ENCODE measurements around the gene SCN4A.

SCN4A gene

DNA sequence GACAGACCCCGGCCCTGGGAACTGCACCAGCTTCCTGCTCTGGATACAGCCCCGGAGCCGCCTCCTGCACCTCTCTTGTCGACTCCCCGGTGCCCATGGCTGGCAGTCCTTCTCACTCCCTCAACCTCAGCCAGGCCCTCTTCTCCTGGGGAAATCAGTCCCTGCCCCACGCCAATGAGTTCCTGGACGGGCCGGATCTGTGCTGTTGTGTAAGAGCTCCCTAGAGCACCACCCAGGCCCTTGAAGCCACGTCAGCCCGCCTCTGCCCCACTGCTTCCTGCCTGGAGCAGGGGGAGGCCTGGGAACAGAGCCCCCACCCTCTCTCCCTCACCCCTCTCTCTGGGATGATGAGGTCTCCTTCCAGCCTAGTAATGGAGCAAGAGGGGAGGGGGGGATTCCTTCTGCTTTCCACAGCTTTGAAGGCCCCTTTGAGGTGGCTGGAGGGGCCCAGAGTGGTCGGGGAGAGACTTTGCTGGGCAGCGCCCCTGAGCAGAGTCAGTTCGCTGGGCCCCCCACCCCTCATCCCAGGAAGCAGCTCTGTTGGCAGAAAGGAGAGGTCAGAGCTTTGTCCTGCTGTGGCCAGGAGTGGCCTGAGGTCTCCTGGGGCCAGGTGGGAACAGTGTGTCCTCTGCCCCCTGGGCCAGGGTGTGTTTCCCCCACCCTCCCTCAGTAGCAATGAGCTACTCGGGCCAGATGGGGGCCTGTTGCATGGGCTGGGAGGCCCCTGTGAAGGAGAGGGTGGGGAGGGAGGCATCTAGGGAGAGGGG lies 29.2 kb upstream of the SCN4A start:
- no peak for DNase-seq

GRCh38 chr17:64001091-64001579 lies 28.4 kb upstream of the SCN4A start:
- no peak for DNase-seq

DNA sequence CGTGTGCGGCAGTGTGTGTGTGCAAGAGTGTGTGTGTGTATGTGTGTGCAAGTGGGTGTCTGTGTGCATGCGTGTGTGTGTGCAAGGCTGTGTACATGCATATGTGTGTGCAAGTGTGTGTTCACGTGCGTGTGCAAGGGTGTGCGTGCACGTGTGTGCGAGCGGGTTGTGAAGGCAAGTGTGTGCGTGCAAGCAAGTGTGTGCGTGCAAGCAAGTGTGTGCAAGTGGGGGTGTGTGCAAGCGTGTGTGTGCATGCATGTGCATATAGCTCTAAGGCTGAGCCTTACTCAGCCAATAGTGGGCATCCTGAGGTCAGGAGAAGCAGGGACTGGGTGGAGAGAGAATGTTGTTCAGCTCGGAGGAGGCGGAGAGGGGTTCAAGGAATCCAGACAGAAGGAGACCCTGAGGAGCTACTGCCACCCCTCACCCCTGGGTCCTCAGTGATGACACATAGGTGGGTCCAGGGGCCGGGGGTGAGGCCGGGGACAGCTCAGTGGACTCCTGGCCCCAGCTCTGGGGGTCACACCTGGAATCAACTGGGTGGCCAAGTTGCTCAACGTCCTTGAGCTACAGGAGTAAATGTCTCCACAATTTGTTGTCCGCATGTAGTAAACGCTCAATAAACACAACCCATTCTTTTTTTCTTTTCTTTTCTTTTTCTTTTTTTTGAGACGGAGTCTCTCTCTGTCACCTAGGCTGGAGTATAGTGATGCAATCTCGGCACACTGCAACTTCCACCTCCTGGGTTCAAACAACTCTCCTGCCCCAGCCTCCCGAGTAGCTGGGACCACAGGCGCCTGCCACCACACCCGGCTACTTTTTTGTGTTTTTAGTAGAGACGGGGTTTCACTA lies 27.2 kb upstream of the SCN4A start:
- DNase-seq: no peak

DNA sequence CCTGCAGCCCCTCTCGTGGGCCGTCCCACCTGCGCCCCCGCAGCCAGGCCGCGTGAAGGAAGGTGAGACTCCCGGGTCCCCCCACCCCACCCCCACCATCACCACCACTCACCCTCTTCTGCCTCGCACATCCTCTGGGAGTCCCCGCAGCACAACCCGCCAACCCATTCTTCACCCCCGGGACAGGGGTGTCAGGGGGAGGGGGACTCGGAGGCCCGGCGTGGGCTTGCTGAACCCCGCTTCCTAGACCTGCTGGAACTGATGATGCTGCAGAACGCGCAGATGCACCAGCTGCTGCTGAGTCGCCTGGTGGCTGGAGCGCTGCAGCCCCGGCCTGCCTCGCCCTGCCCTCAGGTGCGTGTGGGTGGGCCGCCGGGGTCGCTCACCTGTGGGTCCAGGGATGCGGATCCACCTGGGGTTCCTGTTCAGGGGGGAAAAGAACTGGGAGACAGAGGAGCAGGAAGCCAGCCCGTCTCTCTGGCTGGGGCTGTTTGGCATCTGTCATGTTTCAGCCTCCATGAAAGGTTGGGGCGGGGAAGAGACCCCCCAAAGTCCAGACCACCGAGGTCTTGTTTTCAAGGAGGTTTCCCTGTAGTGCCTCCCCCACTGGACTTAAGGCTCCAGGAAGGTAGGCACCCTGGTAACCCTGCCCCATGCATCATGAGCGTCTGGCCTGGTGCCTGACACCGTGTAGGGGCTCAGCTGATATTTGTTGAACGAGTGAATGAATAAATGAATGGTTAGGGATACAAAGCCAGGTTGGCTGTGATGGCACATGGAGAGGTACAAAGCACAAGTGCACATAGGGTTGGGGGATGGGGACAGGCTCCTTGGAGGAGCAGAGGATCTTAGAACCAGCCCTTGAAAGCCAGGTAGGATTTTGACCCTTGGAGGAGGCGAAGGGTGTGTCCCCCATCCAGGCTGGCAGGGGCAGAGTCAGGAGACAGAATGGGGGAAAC lies 26.3 kb upstream of the SCN4A start:
- no peak for DNase-seq

- DNase-seq: peak; percentile 68
Observed at GRCh38 chr17:63998050-63998720, 25.5 kb upstream of the SCN4A start, which contains the start of gene PRR29. TSS of gene PRR29 (plus strand) at chr17:63998351. CDS start at chr17:63998365, 14 bp downstream.

DNA sequence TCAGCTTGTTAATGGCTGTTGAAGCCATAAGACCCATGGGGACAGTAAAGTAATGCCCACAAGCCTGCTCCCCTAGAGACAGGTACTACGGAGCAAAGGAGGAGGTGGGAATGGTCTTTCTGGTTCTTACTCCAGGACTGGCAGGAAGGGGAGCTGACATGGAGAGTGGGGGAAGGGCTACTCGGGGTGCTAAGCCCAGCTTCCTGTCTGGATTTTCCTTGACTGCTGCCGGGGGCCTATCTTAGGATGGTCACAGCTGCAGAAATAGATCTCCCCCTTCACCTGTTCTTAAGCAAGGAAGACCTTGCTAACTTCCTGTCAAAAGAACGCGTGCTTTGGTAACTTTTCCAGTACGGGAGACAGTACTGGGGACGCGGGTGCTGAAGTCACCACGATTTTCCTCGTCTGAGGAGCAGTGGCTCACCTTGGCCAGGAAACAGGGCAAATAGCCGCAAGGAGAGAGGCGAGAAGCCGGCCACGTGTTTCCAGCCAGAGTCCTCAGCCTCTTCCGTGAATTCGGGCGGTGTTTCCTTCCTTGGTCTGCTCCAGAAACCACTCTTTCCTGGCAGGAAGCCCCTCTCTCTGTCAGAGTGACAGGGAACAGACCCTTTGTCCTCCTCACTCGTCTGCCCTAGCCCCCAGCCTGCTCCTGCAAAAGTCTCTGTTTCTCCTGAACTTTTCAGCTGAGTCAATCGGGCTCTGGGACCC lies 24.8 kb upstream of the SCN4A start:
- DNase-seq: no peak

DNA sequence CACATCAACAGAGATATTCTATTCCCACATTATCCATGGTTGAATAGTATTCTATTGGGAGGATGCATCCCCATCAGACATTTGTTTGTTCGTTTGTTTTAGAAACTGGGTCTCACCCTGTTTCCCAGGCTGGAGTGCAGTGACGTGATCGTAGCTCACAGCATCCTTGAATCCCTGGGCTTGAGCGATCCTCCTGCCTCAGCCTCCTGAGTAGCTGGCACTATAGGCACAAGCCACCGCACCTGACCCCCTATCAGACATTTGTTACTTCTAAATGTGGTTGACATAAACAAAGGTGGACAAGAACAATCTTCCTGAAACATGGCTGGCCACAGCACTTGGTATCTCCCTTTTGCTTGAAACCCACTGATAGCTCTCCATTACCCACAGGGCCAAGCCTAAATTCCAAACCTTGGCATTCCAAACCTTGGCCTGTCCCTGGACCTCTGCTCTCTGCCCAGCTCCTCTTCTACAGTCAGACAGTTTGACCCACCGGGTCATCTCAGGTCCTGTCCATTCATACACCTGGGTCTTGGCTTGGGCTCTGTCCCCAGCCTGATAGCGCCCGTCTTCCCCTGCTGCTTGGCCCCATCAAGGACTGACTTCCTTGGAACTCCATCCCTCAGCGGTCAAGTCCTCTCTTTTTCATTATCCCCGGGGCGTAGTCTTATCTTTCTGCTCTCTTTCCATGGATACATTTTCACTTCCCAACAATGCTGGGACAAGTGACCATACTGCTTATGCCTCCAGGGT lies 23.9 kb upstream of the SCN4A start:
- no peak for DNase-seq

DNA sequence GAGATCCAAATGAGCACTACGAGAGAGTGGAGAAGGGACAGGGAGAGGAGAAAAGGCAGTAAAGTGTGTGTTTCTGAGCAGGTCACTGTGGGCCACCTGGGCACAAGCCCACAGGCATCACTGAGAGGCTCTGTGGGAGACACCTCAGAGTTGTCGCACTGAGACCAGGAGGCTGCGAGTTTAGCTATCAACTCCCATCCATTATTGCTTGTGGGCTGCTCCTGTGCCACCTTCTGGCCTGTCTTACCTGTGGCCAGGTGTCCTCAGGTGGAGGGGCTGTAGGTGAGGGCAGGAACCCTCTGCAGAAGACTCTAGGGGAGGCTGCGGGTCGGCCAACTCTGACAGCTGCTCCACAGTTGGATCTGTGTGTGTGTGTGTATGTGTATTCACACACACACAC lies 22.9 kb upstream of the SCN4A start:
- no peak for DNase-seq

DNA sequence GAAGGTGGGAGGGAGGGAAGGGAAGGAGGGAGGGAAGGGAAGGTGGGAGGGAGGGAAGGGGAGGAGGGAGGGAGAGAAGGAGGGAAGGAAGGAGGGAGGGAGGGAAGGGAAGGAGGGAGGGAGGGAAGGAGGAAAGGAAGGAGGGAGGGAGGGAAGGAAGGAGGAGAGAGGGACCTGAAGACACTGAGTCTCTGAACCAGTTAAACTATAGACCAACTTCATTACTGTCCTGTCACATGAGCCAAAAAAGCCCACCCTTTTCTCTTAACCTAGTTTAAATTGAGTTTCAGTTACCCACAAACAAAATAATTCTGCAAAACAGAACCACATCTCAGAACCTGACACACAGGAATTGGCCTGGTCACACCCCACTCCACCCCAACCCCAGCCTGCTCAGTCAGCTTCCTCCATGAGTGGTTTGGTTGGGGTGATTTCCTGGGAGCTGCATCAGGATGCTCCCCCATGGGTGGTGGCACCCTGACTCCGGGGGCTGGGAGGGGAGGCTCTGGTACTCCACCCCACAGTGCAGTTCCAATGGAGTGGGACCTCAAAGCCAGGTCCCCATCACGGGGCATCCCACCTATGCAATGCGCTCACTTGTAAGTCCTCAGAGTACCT lies 20.8 kb upstream of the SCN4A start:
- DNase-seq: peak; percentile 47

GRCh38 chr17:63991611-63992010 lies 18.9 kb upstream of the SCN4A start:
- DNase-seq: no peak

DNA sequence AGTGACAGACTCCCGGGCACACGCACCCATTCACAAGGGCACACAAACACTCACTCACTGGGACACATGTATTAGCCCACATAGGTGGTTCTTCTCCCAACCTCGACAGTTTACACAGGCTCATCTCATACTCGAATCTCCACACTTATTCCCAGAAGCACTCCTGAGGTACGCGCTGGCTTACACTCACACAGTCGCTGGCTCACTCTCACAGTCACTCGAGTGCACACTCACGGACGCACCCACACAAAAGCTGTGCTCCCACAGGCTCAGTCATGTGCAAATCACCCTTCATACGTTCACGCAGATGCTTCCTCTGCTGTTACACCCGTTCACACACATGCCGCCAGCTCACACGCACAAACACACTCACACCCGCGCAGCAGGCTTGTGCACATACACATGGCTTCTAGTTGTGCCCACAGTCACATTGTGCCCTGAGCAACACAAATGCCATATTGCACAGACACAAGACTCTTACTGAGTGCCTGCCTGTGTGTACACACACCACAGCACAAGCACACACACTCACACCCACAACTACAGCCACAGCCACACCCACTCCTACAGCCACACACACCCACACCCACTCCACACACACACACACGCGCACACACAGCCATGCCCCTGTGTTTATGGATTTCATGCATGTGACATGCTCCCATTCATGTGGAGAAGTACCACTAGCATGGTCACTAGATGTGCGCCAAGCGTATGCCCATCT lies 17.1 kb upstream of the SCN4A start:
- no peak for DNase-seq

- no peak for DNase-seq
Observed at GRCh38 chr17:63988741-63989621, 16.3 kb upstream of the SCN4A start.

DNA sequence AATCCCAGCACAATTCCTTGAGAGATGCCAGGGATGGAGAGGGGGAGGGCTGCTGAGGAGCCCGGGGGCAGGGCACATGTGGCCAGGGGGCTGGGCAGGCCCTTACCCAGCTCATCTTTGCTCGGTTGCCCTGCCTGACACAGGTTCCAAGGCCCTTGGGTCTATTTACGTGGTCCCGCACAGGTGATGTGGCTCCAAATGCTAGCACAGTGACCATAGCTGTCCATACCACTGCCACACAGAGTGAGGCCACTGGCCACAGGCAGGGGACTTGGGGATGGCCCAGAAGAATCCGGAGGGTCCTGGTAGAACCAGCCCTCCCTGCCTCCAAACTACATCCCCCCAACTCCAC lies 15.4 kb upstream of the SCN4A start:
- no peak for DNase-seq

GRCh38 chr17:63987221-63988126 lies 14.8 kb upstream of the SCN4A start:
- DNase-seq: no peak

DNA sequence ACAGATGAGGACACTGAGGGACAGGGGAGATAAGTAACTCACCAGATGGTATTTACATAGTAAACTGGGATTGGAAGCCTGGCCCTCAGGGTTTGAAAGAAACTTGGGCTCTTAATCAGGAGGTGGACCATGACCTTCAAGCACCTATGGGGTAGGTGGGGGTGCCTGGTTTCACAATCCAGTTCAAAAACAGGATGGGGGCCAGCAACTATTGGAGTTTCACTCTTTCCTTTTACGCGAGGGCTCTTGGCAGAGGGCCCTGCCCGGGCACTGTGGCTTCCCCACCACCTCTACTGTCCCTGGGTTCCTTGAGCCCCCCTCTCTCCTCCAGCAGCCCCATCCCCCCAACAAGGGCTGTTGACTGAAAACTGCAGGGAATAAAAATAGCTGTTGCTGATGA lies 14.1 kb upstream of the SCN4A start:
- DNase-seq: no peak

GRCh38 chr17:63985387-63986140 lies 12.8 kb upstream of the SCN4A start:
- DNase-seq: no peak
